PC-3 (cell line): Measurements from ENCODE around the gene LCAT.

Experiments used
- CTCF ChIP-seq: fragments of 300-600 bp; sonication (generic); conservative IDR thresholded peaks from 2 replicates; pipeline ENCODE4 v1.5.1; 2017; ENCODE audit warnings: antibody characterized with exemption, low read depth, mild to moderate bottlenecking, low read length
- EZH2 ChIP-seq: fragments of 300-600 bp; sonication (generic); IDR thresholded peaks from one replicate; pipeline ENCODE4 v1.6.1; 2017; ENCODE audit warnings: antibody characterized with exemption, mild to moderate bottlenecking, low read length; ENCODE audit not compliant: unreplicated experiment

GRCh38 chr16:67930191-67930590 is 13.7 kb downstream of the LCAT start:
- TF ChIP-seq CTCF: no peak
- no peak for TF ChIP-seq EZH2
